Activated CD4-positive, alpha-beta T cell treated with anti-CD3 and anti-CD28 coated beads, Interleukin-10, Interleukin-2, amounts not matched to agents 100 ng/mL and 50 ng/mL, durations not matched to agents 16 hours and 8 hours (primary cell): ENCODE results near the gene MORC2.

Experiments used
- DNase-seq: peaks from one replicate; pipeline ENCODE4 v3.0.0-alpha.2; 2020

Gene MORC2

DNA sequence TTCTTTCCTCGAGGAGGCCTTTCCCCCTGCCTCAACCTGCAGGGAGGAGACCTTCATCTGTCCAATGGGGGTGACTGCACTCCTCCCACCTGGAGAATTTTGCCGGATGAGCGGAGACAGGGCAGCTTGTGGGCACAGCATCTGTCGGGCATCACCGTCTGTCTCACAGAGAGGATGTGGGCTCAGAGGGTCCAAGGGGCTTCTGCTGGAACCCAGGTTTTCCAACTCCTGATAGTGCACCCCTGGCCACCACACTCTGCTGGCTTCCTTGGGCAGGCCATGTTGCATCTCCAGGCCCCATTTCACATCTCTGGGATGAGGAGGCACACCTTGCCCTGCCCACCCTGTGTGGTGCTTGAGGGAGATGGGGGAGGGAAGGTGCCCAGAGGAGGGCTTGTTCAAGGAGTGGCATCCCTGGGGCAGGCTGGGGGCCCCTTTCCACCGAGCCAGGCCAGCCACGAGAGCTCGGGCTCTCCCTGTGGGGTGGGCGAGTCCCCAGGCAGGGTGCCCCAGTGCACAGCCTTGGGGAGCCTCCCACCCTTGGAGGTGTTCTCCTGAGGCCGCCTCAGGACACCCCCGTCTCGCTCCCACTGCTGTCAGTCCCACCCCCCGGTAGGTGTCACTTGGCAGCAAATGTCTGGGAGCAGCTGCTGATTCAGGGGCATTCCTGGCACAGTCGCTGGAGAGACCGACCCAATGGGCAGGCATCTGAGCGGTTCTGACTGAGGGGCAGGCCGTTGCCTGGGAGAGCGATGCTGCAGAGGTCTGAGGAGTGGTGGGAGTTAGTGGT is 84.2 kb downstream of the MORC2 start:
- no peak for DNase-seq

DNA sequence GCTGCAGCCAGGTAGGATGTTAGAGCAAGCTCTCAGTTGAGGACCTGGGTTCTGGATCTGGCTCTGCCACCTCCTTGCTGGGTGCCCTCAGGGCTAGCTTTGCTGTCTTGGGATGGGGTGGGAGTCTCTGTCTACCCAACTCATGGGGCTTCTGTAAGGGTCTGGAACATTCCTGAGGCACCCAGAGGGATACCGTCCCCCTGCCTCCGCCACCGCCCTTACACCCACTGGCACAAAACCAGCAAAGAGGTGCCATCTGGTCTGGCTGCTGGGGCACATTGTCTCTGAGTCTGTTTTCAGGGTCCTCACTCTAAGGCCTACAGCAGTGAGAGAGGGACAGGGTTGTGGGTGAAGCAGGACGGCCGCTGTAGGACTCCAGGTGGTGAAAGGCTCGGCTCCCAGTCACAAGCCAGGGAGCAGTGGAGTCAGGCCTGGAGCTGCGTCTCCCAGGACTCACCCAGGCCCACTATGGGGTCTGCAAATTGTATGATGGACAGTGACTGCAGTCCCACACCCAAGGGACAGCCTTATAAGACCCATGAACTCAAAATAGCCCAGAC is 84.9 kb downstream of the MORC2 start:
- DNase-seq: no peak

DNA sequence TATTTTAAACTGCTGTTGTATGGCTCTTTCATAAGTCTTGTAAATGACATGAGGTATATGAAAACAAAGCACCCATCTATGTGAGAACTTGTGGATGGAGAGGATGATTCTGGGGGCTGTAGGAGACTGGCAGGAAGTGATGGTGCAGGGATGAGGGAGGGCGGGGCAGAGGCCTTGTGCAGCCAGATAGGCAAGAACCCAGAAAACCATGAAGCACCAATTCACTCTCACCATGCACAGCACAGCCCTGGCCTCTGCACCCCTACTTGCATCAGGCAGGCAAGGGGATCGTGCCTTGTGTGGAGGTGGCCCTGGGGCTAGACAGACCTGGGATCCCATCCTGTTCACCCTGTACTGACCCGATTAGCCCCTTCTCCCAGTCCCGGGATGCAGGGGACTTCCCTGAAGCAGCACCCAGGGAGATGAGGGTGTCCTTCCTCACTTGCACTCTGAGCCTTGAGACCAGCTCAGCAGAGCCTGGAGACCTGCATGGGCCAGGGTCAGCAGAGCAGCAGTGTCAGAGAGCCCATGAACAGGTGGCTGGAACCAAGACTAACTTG is 85.5 kb downstream of the MORC2 start:
- DNase-seq: no peak

DNA sequence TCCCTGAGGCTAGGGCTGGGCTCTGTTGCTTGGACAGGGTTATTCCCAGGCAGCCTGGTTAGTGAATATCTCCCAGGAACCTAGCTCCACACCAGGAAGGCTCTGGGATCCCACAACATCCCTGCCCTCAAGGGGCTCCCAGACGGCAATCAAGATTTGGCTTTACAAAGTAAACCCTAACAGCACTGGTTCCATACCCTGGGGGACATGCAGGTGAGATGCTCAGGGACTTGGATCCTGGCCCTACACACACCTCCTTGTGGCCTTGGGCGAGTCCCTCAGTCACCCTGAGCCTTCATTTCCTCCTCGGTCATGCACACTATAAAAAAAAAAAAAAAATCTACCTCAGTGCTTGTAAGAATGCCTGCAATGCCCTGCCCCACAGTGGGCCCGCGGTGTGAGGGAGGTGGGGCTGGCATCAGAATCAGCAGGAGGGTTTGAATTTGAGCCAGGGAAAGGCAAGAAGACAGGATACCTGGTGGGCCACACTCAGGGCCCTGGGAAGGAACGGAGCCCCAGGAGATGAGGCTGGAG is 86.3 kb downstream of the MORC2 start:
- DNase-seq: no peak

DNA sequence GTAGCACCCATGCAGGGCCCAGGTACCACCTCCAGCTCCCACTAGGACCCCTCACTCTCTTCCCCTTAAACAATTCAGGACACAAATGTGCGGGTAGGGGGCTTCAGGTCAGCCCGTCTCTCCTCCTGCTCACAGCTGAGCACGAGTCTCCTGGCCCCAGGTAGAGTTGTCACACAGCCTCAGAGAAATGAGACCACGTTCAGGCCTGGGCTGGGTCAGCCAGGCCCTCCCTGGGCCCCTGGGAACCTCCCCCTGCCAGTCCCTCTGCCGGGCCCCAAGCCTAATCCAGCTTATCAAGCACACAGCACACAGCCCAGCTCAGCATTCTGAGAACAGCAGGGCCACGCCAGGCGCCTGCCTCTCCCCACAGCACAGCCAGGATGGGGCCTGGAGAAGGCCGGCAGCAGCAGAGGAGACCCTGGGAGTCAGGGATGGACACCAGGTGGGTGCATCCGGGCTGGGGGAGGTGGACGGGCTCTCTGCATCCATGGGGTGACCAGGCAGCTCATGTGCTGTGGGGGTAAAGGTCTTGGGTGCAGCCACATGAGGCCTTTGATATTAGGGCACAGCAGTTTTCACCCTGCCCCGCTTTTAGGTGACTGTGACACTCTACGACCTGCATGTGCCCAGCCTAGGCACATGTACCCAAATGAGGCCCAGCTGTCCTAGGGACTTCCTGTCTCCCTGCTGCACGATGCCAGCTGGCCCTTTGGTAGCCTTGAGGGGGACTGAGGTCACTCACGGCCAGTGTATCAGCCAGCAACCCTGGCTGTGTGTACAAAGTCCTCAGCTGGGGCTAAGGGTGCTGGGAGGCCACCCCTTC is 87.0 kb downstream of the MORC2 start:
- no peak for DNase-seq

DNA sequence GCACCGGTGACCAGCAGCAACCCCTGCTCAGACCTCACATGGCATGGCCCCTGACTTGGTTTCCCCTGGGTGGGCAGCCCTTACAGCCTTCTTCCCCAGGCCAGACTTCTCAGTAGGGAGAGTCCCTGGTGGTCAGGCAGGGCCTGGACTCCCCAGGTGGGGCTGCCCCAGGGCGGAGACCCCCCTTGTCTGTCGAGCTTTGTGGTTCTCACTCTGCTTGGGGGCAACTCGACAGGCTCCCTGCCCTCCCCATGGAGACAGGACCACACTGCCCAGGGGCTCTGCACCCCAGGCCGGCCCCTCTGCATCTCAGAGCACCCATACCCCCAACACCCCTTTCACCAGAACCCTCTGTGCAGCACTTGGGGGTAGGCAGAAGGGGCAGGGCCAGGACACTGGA is 87.7 kb downstream of the MORC2 start:
- no peak for DNase-seq

DNA sequence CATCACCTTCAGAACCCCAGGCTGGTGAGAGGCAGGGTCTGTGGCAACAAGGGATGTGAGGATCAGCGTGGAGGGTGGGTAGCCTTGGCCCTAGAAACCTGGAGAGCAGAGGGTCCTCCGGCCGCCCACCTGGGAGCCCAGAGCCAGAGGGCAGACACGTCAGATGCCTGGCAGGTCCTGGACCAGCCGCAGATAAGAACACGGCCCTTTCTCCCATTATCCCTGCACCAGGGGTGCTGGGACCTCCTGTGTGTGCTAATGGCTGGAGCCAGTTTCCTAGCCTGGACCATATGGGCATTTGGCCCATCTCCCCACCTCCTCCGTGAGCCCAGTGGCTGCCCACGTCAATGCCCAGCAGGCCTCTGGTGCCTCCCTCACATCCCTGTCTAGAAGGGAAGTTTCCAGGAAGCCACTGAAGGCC is 88.4 kb downstream of the MORC2 start:
- no peak for DNase-seq

DNA sequence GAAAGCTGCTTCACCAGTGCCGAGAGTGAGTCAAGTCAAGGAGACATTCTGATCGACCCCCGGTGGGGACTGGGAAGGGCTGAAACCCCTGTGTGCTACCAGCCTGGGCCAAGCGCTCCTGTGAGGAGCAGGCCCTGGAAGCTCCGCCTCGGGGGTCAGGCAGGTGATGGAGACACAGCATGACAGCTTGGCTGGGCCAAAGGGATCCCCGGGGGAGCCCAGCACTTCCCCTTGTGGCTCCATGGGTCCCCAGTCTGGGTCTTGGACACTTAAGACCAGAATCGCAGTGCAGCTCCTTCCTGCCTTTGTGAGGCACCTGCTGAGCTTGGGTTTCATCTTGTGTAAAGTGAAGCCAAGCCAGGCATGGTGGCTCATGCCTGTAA is 89.2 kb downstream of the MORC2 start:
- DNase-seq: no peak

DNA sequence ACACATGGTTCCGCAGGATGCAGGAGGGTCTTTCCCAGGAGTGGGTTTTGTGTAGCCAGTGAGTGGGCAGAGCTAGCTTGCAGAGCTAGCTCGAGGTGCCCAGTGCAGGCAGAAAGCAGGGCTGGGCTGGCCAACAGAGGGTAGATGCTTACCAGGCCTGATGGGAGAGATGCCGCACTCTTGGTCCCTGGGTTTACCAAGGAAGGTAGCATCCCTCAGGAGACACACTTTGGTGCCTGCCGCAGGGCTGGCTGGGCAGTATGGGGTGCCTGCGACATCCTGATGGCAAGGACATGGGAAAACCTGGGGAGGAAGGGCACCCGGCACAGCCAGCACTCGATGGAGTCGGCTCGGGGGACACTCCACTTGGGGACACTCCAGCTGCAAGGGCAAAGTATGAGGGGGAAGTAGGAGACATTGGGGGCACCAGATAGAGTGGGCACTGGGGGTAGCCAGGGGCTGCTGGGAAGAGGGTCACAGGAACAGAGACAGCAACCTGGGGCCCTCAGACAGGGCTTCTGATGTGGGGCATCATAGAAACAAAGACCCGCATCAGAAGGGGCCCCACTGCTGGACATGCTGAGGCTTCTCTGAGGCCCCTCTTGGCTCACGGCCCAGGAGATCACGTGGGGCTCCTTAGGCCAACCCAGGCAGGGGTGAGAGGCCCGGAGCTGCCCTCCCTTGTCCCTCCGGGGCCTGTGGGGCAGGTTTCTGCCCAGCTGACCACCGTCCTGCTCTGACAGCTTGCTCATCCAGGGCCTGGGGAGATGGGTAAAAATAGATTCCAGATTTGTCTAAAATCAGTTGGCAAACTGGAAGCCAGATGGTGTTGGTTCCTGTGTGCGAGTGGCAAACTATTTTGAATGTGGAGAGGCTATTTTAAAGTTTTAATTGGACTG is 89.8 kb downstream of the MORC2 start:
- no peak for DNase-seq

DNA sequence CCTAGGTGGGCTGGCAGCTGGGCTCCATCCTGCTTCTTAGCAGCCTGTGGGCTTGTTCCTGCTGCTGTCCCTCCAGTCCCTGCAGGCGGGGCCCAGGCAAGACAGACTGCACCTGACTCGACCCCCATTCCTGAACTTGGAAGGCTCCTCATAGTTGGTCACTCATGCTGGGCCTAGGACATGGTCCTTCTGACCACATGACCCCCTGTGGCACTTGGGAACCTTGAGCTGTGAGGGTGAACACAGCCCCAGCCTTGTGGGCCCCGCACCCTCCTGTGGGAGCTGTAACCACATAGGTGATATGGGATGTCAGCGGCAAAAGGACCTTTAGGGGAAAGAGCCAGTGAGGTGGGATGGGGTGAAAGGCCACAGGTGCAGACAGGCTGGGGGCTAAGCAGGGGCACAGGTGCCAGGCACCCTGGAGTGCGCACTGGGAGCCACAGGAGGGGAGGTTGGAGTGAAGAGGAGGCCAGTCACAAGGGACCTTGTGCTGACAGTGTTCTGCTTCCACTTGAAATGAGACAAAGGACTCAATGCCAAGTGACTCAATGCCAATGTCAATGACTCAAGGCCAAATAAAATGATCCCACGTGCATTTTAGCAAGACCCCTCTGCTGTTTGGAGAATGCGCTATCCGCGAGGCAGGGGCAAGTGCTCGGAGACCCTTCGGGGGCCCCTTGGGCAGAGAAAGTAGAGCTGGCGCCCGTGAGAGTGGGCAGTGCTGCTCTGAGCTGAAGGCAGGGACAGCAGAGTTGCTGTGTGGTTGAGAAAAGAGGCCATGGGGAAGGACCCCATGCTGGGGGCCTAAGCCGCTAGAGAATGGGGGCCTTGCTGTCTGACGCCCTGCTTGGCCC is 90.7 kb downstream of the MORC2 start:
- DNase-seq: no peak

DNA sequence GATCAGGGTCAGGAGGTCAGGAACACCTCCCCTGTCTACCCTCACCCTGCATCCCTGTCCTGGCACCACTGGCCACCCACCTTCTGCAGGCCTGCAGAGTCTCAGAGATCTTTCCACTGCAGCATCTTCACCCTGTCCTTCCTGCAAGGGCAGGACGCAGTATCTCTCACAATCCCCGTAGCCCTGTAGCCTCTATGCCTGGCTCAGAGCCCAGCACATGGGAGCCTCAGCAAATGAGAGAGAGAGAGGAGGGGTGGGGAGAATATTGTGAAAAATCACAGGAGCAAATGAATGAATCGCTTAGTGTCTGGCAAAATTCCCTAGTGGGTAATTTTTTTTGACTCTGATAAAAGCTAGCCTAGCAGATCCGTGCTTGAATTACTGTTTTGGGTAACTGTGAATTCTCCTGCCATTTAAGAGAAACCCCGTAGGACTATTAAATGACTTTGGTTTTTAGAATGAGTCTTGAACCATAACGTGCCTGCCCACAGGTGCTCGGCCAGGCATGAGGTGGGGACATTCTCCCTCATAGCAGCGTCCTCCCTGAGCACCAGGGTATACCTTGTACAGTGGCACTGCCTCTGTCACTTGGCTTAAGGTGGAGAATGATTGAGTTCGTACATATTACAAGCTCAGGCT is 91.5 kb downstream of the MORC2 start:
- DNase-seq: no peak

DNA sequence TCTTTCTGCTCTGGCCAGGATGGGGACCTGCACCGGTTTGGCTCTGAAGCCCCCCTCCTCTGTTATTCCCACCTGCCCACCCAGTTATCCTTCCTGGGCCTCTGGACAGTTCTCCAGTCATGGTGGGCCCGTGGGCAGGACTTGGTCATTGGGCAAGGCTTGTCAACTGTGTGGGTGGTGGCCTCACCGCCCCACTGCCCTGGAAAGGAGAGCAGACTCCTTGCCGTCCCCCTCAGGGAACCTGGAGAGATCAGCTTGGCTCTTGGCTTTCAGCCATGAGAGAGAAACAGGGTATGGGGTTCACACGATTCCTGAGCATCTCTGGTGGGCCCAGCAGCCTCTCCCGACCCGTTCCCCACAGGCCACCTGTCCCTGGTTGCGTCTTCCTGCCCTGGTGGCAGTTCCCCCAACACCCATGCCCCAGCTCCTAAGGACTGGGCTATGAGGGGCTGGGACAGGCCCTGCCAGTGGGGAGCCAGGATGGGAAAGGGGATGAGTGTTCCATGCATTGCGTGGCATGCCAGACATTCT is 92.3 kb downstream of the MORC2 start:
- no peak for DNase-seq

DNA sequence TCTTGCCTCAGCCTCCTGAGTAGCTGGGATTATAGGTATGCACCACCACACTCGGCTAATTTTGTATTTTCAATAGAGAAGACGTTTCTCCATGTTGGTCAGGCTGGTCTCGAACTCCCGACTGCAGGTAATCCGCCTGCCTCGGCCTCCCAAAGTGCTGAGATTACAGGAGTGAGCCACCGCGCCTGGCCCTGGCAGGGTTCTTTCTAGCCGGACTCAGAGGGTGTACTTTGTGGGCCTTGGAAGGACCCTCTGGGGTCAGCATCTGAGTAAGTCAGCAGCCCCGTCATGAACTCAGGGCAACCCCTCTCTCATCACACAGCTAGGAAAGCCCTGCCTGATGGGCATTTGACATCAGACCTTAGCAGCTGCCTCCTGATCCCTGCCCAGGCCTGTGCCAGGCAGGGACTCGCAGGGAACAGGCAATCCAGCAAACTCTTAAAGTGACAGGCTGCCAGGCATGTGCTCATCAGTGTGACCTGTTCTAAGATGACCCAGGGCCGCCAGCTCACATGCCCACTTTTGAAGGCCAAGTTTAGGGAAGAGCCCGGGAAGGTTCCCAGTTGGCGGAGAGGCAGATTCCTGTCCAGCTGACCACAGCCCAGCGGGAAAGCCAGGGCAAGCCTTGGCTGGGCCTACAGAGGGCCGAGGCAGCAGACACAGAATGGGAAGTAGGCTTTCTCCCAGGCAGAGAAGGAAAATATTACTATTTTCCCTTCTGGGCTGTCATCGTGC is 92.9 kb downstream of the MORC2 start:
- no peak for DNase-seq
